ENCODE data around the gene ZNF362. TPM values are rescaled to one million over a fixed set of nuclear protein-coding genes. Genes with fewer than 3 reads are reported as not detected.

Gene ZNF362
- total and polyA plus RNA-seq, 10 of the 15 experiments (the other 5 are each of a cell fraction or from before 2014, with no cell fraction given), result 0.74 to 22.8 (median 7.4) TPM

DNA sequence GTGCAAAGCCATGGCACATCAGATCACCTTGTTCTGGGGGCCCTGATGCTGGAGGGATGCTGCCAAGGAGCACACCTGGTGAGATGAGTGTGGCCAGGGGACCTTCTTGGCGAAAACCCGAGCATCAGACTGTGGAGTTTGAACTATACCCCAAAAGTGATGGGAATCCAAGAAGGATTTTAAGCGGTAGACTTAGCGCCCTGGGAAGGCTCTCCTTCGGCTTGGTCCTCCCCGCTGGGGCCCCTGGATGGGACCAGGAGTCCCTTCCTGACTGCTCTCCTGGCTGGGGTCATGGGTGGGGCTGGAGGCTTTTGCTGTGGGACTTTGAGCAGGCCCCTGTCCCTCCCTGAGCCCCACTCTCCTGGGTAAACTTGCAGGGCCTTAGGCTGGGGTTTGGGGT lies 10.5 kb downstream of the ZNF362 start:
- no peak overlapping the region for H2AFZ ChIP-seq (ENCODE audit: control insufficient read depth, low read depth, low read length)
- ChIA-PET SMC1A (ENCODE audit: uncharacterized antibody, unreplicated experiment) (no interaction called here), CTCF (no interaction called here), RAD21 (ENCODE audit: unreplicated experiment) (no interaction called here), POLR2A (no interaction called here)
- no peak for ATAC-seq
- intact Hi-C loops (cut with micrococcal nuclease; ENCODE audit: unreplicated experiment) (no loop called here), in situ Hi-C loops (cut with MboI) (no loop called here)
- no peaks in the 10 kb centered on the region; the same call in 1 of the 2 replicates for H4K20me1 ChIP-seq (ENCODE audit: control insufficient read depth, insufficient read depth)
- no peaks in the 10 kb centered on the region for H3K36me3 ChIP-seq (ENCODE audit: control insufficient read depth in 2 of 2, insufficient read depth in 2 of 2, low read length in 1 of 2)
- WGBS (ENCODE audit: insufficient coverage, insufficient replicate concordance, low lambda C conversion rate, missing lambda C conversion rate), result 72% methylated on average over 6 of the region's 6 CpGs
- no peak overlapping the region for H3K27ac ChIP-seq (ENCODE audit: control insufficient read depth, insufficient read depth)
- no TSS peak for BruUV-seq (replicated peaks)
- no peaks in the 10 kb centered on the region for H3K9me3 ChIP-seq (replicated peaks; ENCODE audit: control insufficient read depth, insufficient read depth, low read length)
- H3K4me1 ChIP-seq (ENCODE audit: control insufficient read depth, insufficient read depth, low read length), result no peaks in the 10 kb centered on the region
- no peaks in the 10 kb centered on the region; the same call in 1 of the 2 replicates for H3K79me2 ChIP-seq (ENCODE audit: control insufficient read depth, insufficient read depth, low read length)
- no peak overlapping the region for H3K4me2 ChIP-seq (ENCODE audit: control insufficient read depth, insufficient read depth)
- no peak for DNase-seq (ENCODE audit: low read depth, low spot score)
- no peak overlapping the region for H3K4me3 ChIP-seq
- H3K27me3 ChIP-seq (replicated peaks in 1 of 2; ENCODE audit: control insufficient read depth in 2 of 2, insufficient read depth in 2 of 2, low read length in 1 of 2), result no peaks in the 10 kb centered on the region
- H3K9ac ChIP-seq (ENCODE audit: control insufficient read depth, insufficient read depth, low read length), result no peak overlapping the region
- TF ChIP-seq, protein P1, sequence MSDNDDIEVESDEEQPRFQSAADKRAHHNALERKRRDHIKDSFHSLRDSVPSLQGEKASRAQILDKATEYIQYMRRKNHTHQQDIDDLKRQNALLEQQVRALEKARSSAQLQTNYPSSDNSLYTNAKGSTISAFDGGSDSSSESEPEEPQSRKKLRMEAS (IDR thresholded peaks at IDR 0.05; ENCODE audit: low read depth, low read length), result no peak
- TF ChIP-seq, protein P2, sequence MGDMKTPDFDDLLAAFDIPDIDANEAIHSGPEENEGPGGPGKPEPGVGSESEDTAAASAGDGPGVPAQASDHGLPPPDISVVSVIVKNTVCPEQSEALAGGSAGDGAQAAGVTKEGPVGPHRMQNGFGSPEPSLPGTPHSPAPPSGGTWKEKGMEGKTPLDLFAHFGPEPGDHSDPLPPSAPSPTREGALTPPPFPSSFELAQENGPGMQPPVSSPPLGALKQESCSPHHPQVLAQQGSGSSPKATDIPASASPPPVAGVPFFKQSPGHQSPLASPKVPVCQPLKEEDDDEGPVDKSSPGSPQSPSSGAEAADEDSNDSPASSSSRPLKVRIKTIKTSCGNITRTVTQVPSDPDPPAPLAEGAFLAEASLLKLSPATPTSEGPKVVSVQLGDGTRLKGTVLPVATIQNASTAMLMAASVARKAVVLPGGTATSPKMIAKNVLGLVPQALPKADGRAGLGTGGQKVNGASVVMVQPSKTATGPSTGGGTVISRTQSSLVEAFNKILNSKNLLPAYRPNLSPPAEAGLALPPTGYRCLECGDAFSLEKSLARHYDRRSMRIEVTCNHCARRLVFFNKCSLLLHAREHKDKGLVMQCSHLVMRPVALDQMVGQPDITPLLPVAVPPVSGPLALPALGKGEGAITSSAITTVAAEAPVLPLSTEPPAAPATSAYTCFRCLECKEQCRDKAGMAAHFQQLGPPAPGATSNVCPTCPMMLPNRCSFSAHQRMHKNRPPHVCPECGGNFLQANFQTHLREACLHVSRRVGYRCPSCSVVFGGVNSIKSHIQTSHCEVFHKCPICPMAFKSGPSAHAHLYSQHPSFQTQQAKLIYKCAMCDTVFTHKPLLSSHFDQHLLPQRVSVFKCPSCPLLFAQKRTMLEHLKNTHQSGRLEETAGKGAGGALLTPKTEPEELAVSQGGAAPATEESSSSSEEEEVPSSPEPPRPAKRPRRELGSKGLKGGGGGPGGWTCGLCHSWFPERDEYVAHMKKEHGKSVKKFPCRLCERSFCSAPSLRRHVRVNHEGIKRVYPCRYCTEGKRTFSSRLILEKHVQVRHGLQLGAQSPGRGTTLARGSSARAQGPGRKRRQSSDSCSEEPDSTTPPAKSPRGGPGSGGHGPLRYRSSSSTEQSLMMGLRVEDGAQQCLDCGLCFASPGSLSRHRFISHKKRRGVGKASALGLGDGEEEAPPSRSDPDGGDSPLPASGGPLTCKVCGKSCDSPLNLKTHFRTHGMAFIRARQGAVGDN (IDR thresholded peaks at IDR 0.05), result no peak
- TF ChIP-seq ETV6 (conservative IDR thresholded peaks at IDR 0.05 in 1 of 2, IDR thresholded peaks at IDR 0.05 in 1 of 2; ENCODE audit: borderline replicate concordance in 1 of 2, low read depth in 1 of 2) (no peak), CHD1 (IDR thresholded peaks at IDR 0.05; ENCODE audit: low read depth, low read length) (no peak)
- no peak for FAIRE-seq

Data from GM12878 (cell line).